WTC11 (cell line): Measurements from ENCODE around the gene GRXCR2. TPM values are rescaled to one million over a fixed set of nuclear protein-coding genes. Genes with fewer than 3 reads are reported as not detected.

Experiments used
- ATAC-seq: fragments of 200-7000 bp; cut with Tn5 transposase; 2 replicates; pipeline ENCODE4 v1.10.0; 2021; ENCODE audit warnings: mild to moderate bottlenecking, moderate library complexity
- CTCF ChIA-PET: fragments of 300-600 bp; sonication (Branson Sonifier 250); formaldehyde crosslinking; loops from one replicate; lab custom pipeline; 2021; ENCODE audit warnings: antibody characterized with exemption; lab: Charles Lee
- POLR2A ChIA-PET: fragments of 350-600 bp; sonication (Branson Sonifier 250); formaldehyde crosslinking; loops from one replicate; lab custom pipeline; 2021; ENCODE audit warnings: antibody characterized with exemption; lab: Charles Lee
- DNase-seq: peaks from one replicate; pipeline ENCODE4 v3.0.0; 2021; ENCODE audit warnings: low spot score
- H3K27ac Mint-ChIP-seq: 2 replicates; pipeline ENCODE4 v1.8.0; 2021; ENCODE audit warnings: mixed read lengths
- H3K27me3 Mint-ChIP-seq: 2 replicates; pipeline ENCODE4 v1.8.0; 2021; ENCODE audit warnings: low read depth, mild to moderate bottlenecking, moderate library complexity, mixed read lengths
- H3K36me3 Mint-ChIP-seq: 2 replicates; pipeline ENCODE4 v1.8.0; 2021; ENCODE audit warnings: mixed read lengths
- H3K4me1 Mint-ChIP-seq: 2 replicates; pipeline ENCODE4 v1.8.0; 2022; ENCODE audit warnings: mixed read lengths
- H3K4me3 Mint-ChIP-seq: 2 replicates; pipeline ENCODE4 v1.8.0; 2021; ENCODE audit warnings: mild to moderate bottlenecking, moderate library complexity, mixed read lengths
- H3K9me3 Mint-ChIP-seq: 2 replicates; pipeline ENCODE4 v1.8.0; 2021; ENCODE audit warnings: mixed read lengths
- ESRRA ChIP-seq: sonication (generic); formaldehyde crosslinking; IDR thresholded peaks from 2 replicates; pipeline ENCODE4 v1.8.1; 2022; ENCODE audit warnings: mild to moderate bottlenecking, missing genetic modification reagents, borderline replicate concordance
- GTF2I ChIP-seq: fragments of 250-450 bp; sonication (Bioruptor Pico); conservative IDR thresholded peaks from 2 replicates; pipeline ENCODE4 v1.4.0; 2021; ENCODE audit warnings: mild to moderate bottlenecking
- JUN ChIP-seq: sonication (generic); formaldehyde crosslinking; IDR thresholded peaks from 2 replicates; pipeline ENCODE4 v1.8.0; 2023; ENCODE audit warnings: mild to moderate bottlenecking, missing genetic modification reagents
- NFYB ChIP-seq: sonication (generic); formaldehyde crosslinking; conservative IDR thresholded peaks from 2 replicates; pipeline ENCODE4 v1.8.0; 2022; ENCODE audit warnings: low read depth, missing genetic modification reagents
- PRDM15 ChIP-seq: sonication (generic); formaldehyde crosslinking; IDR thresholded peaks from 2 replicates; pipeline ENCODE4 v1.8.0; 2022; ENCODE audit warnings: missing genetic modification reagents
- PREB ChIP-seq: sonication (generic); formaldehyde crosslinking; IDR thresholded peaks from 2 replicates; pipeline ENCODE4 v1.8.1; 2022; ENCODE audit warnings: mild to moderate bottlenecking, missing genetic modification reagents, moderate library complexity, borderline replicate concordance
- RELA ChIP-seq: sonication (generic); formaldehyde crosslinking; IDR thresholded peaks from 2 replicates; pipeline ENCODE4 v1.8.1; 2022; ENCODE audit warnings: missing genetic modification reagents, mild to moderate bottlenecking, borderline replicate concordance
- ZBTB21 ChIP-seq: sonication (generic); formaldehyde crosslinking; IDR thresholded peaks from 2 replicates; pipeline ENCODE4 v1.8.1; 2023; ENCODE audit warnings: mild to moderate bottlenecking, missing genetic modification reagents, borderline replicate concordance
- ZNF263 ChIP-seq: sonication (generic); formaldehyde crosslinking; IDR thresholded peaks from 2 replicates; pipeline ENCODE4 v1.8.1; 2022; ENCODE audit warnings: low read depth, mild to moderate bottlenecking, moderate library complexity, missing genetic modification reagents
- ZNF281 ChIP-seq: sonication (generic); formaldehyde crosslinking; IDR thresholded peaks from 2 replicates; pipeline ENCODE4 v1.8.0; 2023; ENCODE audit warnings: mild to moderate bottlenecking, missing genetic modification reagents
- ZNF317 ChIP-seq: sonication (generic); formaldehyde crosslinking; IDR thresholded peaks from 2 replicates; pipeline ENCODE4 v1.8.1; 2023; ENCODE audit warnings: low read depth, mild to moderate bottlenecking, moderate library complexity, missing genetic modification reagents, borderline replicate concordance
- ZNF532 ChIP-seq: fragments of 250-450 bp; sonication (Bioruptor Pico); IDR thresholded peaks from 2 replicates; pipeline ENCODE4 v1.9.0; 2021; ENCODE audit warnings: mild to moderate bottlenecking, borderline replicate concordance
- total RNA-seq: library from RNA; stranded (reverse); gene quantifications from 3 replicates; pipeline ENCODE4 v1.2.3, GENCODE V29; 2021
- TF ChIP-seq, protein P1 (sequence below): fragments of 250-450 bp; sonication (Bioruptor Pico); conservative IDR thresholded peaks from 2 replicates; pipeline ENCODE4 v1.9.0; 2021; ENCODE audit warnings: mild to moderate bottlenecking
- TF ChIP-seq, protein P2 (sequence below): sonication (generic); formaldehyde crosslinking; IDR thresholded peaks from 2 replicates; pipeline ENCODE4 v1.8.1; 2023; ENCODE audit warnings: mild to moderate bottlenecking, missing genetic modification reagents

GRXCR2 gene
- total RNA-seq, 1 experiment from 2014 or later = not detected

- Mint-ChIP-seq H3K9me3 (no peaks in the 10 kb centered on the region), H3K27ac (no peak overlapping the region), H3K4me3 (peak overlapping the region; percentile 33)
- CTCF ChIA-PET = no interaction called here
- DNase-seq (no peak), ATAC-seq (no peak)
- POLR2A ChIA-PET = no interaction called here
- TF ChIP-seq ZNF532 = no peak
- TF ChIP-seq, protein P1, sequence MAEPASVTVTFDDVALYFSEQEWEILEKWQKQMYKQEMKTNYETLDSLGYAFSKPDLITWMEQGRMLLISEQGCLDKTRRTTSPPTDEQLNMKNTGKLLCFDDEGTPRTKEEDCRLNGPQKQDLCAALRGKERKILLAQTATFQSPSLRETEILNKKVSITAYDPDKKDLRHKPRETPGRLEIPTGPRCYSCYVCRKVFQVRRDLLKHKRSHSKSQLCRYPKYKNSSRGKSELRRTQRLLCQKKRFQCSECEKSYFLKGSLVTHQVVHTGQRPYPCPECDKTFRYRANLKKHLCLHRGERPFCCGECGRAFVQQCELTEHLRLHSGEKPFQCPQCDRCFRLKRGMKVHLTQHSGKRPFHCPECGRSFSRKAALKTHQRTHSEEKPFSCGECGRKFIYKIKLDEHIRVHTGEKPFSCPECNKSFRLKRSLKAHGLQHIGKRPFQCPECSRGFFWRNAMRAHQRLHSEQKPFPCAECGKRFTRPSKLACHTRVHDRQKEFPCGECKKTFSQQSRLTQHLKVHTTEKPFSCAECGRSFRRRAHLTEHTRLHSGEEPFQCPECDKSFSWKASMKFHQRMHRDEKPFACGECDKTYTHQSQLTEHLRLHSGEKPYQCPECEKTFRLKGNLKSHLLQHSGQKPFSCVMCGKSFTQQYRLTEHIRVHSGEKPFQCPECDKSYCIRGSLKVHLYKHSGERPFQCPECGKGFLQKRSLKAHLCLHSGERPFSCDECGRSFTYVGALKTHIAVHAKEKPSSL (CRISPR knock-in tag) = no peak
- TF ChIP-seq, protein P2, sequence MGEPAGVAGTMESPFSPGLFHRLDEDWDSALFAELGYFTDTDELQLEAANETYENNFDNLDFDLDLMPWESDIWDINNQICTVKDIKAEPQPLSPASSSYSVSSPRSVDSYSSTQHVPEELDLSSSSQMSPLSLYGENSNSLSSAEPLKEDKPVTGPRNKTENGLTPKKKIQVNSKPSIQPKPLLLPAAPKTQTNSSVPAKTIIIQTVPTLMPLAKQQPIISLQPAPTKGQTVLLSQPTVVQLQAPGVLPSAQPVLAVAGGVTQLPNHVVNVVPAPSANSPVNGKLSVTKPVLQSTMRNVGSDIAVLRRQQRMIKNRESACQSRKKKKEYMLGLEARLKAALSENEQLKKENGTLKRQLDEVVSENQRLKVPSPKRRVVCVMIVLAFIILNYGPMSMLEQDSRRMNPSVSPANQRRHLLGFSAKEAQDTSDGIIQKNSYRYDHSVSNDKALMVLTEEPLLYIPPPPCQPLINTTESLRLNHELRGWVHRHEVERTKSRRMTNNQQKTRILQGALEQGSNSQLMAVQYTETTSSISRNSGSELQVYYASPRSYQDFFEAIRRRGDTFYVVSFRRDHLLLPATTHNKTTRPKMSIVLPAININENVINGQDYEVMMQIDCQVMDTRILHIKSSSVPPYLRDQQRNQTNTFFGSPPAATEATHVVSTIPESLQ = no peak
- no peak for TF ChIP-seq ZNF281 (CRISPR knock-in tag)
- TF ChIP-seq, all 79 proteins: peak for 0
- peaks cover 29% of the 10 kb centered on the region for H3K27me3 Mint-ChIP-seq
- H3K36me3 Mint-ChIP-seq = no peaks in the 10 kb centered on the region
- peaks cover 16% of the 10 kb centered on the region for H3K4me1 Mint-ChIP-seq
Measured at GRCh38 chr5:145833631-145834200, 39.1 kb downstream of the GRXCR2 start.

DNA sequence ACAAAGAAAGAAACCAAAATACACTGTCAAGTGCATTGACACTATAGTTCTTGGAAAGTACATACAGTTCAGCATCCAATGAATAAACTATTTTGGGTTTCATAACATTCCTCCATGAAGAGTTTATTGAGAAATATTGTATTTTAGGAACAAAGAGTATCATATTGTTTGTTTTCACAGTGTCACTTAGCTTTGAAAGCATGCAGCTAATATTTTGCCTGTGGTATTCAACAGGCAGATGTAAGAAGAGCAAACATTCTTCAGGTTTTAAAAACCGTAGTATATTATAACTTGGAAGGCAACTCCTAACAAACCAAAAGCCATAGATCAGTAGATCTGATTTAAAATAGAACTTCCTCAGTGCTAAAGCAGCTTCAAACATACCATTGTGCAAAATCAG is 42.2 kb downstream of the GRXCR2 start:
- DNase-seq = no peak
- POLR2A ChIA-PET = interaction anchor here (0.5 kb wide), 1 partner anchor 89 kb away, joined by 3 read pairs; no protein-coding TSS in a partner anchor
- peaks cover 15% of the 10 kb centered on the region for H3K27me3 Mint-ChIP-seq
- H3K4me3 Mint-ChIP-seq = no peak overlapping the region
- H3K27ac Mint-ChIP-seq = no peak overlapping the region
- ATAC-seq = no peak
- H3K9me3 Mint-ChIP-seq = no peaks in the 10 kb centered on the region
- no peaks in the 10 kb centered on the region for H3K36me3 Mint-ChIP-seq
- peaks cover 14% of the 10 kb centered on the region for H3K4me1 Mint-ChIP-seq
- CTCF ChIA-PET = no interaction called here
- TF ChIP-seq PRDM15 (no peak), JUN (CRISPR knock-in tag) (no peak), PREB (CRISPR knock-in tag) (no peak), GTF2I (CRISPR knock-in tag) (no peak), ZNF263 (no peak), ZBTB21 (CRISPR knock-in tag) (no peak), ESRRA (CRISPR knock-in tag) (no peak), NFYB (CRISPR knock-in tag) (no peak), RELA (CRISPR knock-in tag) (no peak), ZNF317 (CRISPR knock-in tag) (no peak)
- TF ChIP-seq, protein P1 (CRISPR knock-in tag) = no peak
